IPS-NIHi11 (cell line): Measurements from ENCODE around the gene ZNF687.
"Not testable (repeated sequence)": the region's sequence is repeated elsewhere in the genome, so short reads cannot be mapped to it uniquely, and the experiment has no call there.

ENCODE experiments used
- DNase-seq: peaks from one replicate; pipeline ENCODE4 v3.0.0; 2012; ENCODE audit warnings: mixed read lengths, low spot score

The ZNF687 gene

GRCh38 chr1:151281969-151282882 is at the start of gene ZNF687:
ZNF687 (plus strand) TSS chr1:151282299; CDS start chr1:151286292, 3,993 bp downstream.
- peak; percentile 96 for DNase-seq

GRCh38 chr1:151235235-151235634 is 46.9 kb upstream of the ZNF687 start:
- no peak for DNase-seq

- DNase-seq, result no peak
These were observed 44.2 kb upstream of the ZNF687 start for GRCh38 chr1:151237678-151238466.

GRCh38 chr1:151238467-151238739 is 43.7 kb upstream of the ZNF687 start:
- no peak for DNase-seq

- no peak for DNase-seq
These were observed 39.7 kb upstream of the ZNF687 start for GRCh38 chr1:151242442-151242841.

- no peak for DNase-seq
These were observed 38.3 kb upstream of the ZNF687 start for GRCh38 chr1:151243683-151244216.

- DNase-seq, result no peak
These were observed 35.3 kb upstream of the ZNF687 start for GRCh38 chr1:151246786-151247185.

- peak; percentile 72 for DNase-seq
These were observed 30.2 kb upstream of the ZNF687 start for GRCh38 chr1:151251656-151252470.

- peak; percentile 98 for DNase-seq
These were observed 27.6 kb upstream of the ZNF687 start, which contains the start of gene PSMD4 for GRCh38 chr1:151254217-151255213. PSMD4 (plus strand) TSS chr1:151254734; CDS start chr1:151254783, 49 bp downstream.

GRCh38 chr1:151255381-151255780 is 26.7 kb upstream of the ZNF687 start:
- DNase-seq, result no peak

- no peak for DNase-seq
These were observed 22.7 kb upstream of the ZNF687 start for GRCh38 chr1:151259351-151259750.

GRCh38 chr1:151265446-151266236 is 16.5 kb upstream of the ZNF687 start:
- no peak for DNase-seq

- no peak for DNase-seq
These were observed 15.8 kb upstream of the ZNF687 start for GRCh38 chr1:151266315-151266714.

GRCh38 chr1:151266821-151267220 is 15.3 kb upstream of the ZNF687 start:
- DNase-seq, result no peak

- no peak for DNase-seq
These were observed 14.3 kb upstream of the ZNF687 start for GRCh38 chr1:151267760-151268159.

- no peak for DNase-seq
These were observed 8.1 kb upstream of the ZNF687 start for GRCh38 chr1:151273924-151274466.

GRCh38 chr1:151275341-151275740 is 6.8 kb upstream of the ZNF687 start:
- not testable (repeated sequence) for DNase-seq

- DNase-seq, result no peak
These were observed 4.8 kb upstream of the ZNF687 start for GRCh38 chr1:151277249-151277648.

GRCh38 chr1:151281225-151281968 is 702 bp upstream of the ZNF687 start:
- peak; percentile 91 for DNase-seq
